GM21381 (cell line): ENCODE measurements around the gene SLC39A5.
"Not testable (repeated sequence)": the region's sequence is repeated elsewhere in the genome, so short reads cannot be mapped to it uniquely, and the experiment has no call there.

Experiments used
- ATAC-seq: cut with Tn5 transposase; IDR thresholded peaks from one replicate; pipeline ENCODE4 v1.9.1; 2021; ENCODE audit warnings: mild to moderate bottlenecking, moderate library complexity; ENCODE audit not compliant: unreplicated experiment

The SLC39A5 gene, protein sequence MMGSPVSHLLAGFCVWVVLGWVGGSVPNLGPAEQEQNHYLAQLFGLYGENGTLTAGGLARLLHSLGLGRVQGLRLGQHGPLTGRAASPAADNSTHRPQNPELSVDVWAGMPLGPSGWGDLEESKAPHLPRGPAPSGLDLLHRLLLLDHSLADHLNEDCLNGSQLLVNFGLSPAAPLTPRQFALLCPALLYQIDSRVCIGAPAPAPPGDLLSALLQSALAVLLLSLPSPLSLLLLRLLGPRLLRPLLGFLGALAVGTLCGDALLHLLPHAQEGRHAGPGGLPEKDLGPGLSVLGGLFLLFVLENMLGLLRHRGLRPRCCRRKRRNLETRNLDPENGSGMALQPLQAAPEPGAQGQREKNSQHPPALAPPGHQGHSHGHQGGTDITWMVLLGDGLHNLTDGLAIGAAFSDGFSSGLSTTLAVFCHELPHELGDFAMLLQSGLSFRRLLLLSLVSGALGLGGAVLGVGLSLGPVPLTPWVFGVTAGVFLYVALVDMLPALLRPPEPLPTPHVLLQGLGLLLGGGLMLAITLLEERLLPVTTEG

GRCh38 chr12:56229916-56230431 lies at the start of gene SLC39A5:
TSS of gene SLC39A5 (plus strand) at chr12:56230051. CDS start at chr12:56231275, 1,224 bp downstream.
- ATAC-seq: no peak

- no peak for ATAC-seq
Measured at GRCh38 chr12:56186957-56187356, 42.9 kb upstream of the SLC39A5 start.

DNA sequence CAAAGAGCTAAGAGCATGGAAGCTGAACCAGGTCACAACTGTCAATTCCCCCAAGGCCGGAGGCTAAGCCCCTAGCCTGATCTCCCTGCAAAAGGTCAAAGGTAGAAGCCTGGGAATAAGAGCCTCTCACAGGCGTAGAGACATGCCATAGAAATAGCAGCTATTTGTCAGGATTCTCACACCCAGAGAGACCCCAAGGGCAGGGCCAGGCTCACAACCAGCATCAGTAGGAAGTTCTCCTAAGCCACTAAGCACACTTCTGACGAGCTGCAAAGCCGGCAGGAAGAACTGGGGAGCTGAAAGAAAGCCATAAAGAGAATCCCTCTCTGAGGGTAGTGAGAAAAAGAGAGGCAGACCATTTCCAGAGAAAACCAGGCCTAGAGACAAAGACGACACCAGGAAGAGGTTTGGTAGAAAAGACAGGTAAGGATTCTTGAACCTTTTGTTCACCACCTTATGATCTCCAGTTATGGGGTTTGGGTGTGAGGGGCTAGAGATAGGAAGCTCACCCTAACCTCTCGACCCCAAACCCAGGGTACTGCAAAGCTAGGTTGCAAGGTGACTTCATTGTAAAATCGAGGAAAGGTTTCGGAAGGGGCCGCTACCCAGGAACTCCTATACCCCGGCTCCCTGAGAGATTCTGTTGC lies 41.6 kb upstream of the SLC39A5 start:
- ATAC-seq: no peak

DNA sequence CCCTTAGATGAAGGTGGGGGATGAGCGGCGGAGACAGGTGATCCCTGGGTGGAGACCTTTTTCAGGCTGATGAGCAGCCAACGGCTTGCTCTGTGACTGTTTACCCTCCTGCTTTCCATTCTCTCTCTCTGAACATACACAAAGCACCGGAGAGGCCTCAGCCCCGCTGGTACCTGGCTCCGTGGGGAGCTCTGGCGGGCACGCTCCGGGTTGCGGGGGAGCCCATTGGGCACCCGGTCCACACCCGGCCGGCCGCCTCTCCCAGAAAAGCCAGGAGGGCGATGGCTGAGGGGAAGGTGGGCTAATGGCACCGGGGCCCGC lies 41.1 kb upstream of the SLC39A5 start:
- no peak for ATAC-seq

- peak; percentile 69 for ATAC-seq
Measured at GRCh38 chr12:56189099-56189917, 40.5 kb upstream of the SLC39A5 start, which contains the start of gene SMARCC2. TSS of gene SMARCC2 (minus strand) at chr12:56189483. CDS start at chr12:56189461, 22 bp downstream.

- ATAC-seq: peak; percentile 36
Measured at GRCh38 chr12:56189918-56190694, 39.7 kb upstream of the SLC39A5 start.

DNA sequence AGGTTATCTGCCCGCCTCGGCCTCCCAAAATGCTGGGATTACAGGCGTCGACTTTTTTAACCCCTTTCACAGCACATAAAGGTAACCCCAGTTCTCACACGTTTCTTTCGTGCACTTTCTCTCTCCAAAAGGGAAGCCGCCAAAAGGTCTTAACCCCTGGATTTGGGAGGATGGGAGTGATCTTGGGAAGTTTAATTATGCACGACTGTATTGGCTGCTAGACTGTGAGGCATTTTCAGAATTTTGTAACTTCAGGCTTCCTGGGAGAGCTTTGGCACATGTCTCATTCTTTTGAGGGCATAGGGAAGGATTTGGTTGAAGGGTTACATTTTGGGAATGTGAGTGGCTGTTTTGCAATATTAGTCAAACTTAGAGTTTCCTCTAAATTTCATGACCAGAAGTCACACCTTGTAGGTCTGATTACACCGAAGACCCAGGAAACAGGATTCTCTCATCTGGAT lies 39.1 kb upstream of the SLC39A5 start:
- no peak for ATAC-seq

- ATAC-seq: no peak
Measured at GRCh38 chr12:56192582-56192981, 37.3 kb upstream of the SLC39A5 start.

GRCh38 chr12:56193025-56193578 lies 36.7 kb upstream of the SLC39A5 start:
- ATAC-seq: no peak

GRCh38 chr12:56196818-56197550 lies 32.9 kb upstream of the SLC39A5 start:
- ATAC-seq: not testable (repeated sequence)

GRCh38 chr12:56197921-56198635 lies 31.8 kb upstream of the SLC39A5 start:
- ATAC-seq: no peak

DNA sequence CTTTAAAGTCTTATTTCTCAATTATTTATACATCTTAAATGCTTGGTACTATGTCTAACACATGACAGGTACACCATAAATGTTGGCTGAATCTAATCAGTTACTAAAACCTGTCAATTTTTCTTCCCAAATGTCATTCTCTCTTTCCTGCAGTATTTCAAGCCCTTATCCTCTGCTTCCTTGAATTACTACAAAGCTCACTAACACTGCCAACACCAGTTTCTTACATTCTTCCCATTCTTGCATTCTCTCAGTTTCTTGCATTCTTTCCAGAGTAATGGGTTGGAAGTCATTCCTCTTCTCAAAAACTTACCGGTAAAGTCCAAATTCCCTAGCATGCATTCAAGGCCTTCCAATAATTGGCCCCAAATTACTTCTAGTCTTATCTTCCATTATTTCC lies 31.0 kb upstream of the SLC39A5 start:
- ATAC-seq: no peak

DNA sequence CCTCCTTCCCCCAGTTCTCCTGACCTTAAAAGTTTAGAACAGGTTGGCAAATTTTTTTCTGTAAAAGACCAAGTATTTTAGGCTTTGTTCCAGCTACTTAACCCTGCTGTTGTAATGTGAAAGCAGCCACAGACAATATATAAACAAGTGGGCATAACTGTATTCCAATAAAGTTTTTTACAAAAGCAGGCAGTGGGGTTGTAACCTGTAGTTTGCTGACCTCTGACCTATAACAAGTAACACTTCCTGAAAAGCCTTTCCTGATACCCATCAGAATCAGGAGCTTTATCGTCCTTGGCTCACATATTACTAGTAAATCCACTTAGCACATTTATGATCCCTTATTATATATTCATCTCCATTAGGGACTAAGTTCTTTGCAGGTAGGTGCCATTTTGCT lies 27.5 kb upstream of the SLC39A5 start:
- no peak for ATAC-seq

DNA sequence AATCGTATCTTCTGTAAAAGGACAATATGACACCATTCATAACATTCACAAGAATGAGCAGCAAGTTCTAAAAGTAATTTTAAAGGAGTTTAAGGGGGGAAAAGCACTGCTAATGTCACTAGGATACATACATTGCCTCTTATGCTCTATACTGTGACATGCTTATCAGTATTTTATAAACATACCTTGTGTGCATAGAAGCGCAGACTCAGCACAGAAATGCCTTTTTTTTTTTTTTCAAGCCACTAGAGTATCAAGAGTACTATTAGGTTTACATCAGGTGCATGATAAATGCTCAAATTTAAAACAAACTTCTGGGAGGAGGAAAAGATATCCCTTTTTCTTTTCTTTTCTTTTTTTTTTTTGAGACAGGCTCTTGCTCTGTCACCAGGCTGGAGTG lies 27.0 kb upstream of the SLC39A5 start:
- ATAC-seq: no peak

- no peak for ATAC-seq
Measured at GRCh38 chr12:56204275-56204674, 25.6 kb upstream of the SLC39A5 start.

DNA sequence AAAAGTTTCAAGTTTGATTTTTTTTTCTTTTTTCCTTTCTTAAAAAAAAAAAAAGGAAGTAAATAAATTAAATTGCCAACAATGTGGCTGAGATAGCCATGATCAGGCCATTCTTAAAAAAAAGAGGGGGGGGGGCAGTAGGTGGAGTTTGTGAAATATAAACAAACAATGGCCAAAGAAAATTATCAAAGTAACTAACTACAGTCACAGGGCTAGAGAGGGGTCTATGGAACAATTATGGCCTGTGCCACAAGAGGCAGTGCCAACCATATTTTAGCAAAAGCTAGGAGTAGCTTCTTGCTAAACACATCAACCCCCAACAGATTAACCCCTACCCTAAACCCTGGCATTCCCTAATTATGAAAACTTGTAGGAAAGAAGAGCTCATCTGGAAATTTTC lies 24.4 kb upstream of the SLC39A5 start:
- no peak for ATAC-seq

GRCh38 chr12:56206452-56207166 lies 23.2 kb upstream of the SLC39A5 start:
- ATAC-seq: no peak

- no peak for ATAC-seq
Measured at GRCh38 chr12:56208006-56208405, 21.8 kb upstream of the SLC39A5 start.
